Spleen (tissue), 7 donors: ENCODE results near the gene GLUD1.

ENCODE experiments used
- POLR2AphosphoS5 ChIP-seq, 3 donors: sonication (generic); formaldehyde crosslinking; IDR thresholded peaks; one replicate each; pipeline ENCODE4 v1.5.1; 2017; ENCODE audit warnings: antibody characterized with exemption in 3 of 3
- TF ChIP-seq, protein P1 (sequence below), 11 experiments: fragments of 200-600 bp in 7 of 11; fragments of 450-650 bp in 4 of 11; sonication (generic) in 4 of 11; IDR thresholded peaks in 8 of 11; conservative IDR thresholded peaks in 3 of 11; 1 replicate in 7 of 11; 2 replicates in 4 of 11; pipeline versions ENCODE4 v1.4.0 to v1.8.0; 2016 to 2021; ENCODE audit warnings: antibody characterized with exemption in 11 of 11, inconsistent platforms in 4 of 11, mild to moderate bottlenecking in 1 of 11
- donor health status: DM: no; HTN: no; CAD: no; lungs with moderate emphysema.
- donor health status: DM: no; HTN: no; CAD: no.
- donor health status: DM: no; HTN: no; CAD: no.

GRCh38 chr10:87030912-87031635 is 63.6 kb downstream of the GLUD1 start:
- no peak for TF ChIP-seq POLR2AphosphoS5 (IDR thresholded peaks at IDR 0.05)
- TF ChIP-seq, protein P1, sequence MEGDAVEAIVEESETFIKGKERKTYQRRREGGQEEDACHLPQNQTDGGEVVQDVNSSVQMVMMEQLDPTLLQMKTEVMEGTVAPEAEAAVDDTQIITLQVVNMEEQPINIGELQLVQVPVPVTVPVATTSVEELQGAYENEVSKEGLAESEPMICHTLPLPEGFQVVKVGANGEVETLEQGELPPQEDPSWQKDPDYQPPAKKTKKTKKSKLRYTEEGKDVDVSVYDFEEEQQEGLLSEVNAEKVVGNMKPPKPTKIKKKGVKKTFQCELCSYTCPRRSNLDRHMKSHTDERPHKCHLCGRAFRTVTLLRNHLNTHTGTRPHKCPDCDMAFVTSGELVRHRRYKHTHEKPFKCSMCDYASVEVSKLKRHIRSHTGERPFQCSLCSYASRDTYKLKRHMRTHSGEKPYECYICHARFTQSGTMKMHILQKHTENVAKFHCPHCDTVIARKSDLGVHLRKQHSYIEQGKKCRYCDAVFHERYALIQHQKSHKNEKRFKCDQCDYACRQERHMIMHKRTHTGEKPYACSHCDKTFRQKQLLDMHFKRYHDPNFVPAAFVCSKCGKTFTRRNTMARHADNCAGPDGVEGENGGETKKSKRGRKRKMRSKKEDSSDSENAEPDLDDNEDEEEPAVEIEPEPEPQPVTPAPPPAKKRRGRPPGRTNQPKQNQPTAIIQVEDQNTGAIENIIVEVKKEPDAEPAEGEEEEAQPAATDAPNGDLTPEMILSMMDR (IDR thresholded peaks at IDR 0.05 in 8 of 11, conservative IDR thresholded peaks at IDR 0.05 in 3 of 11): no peak
